Activated naive CD8-positive, alpha-beta T cell treated with anti-CD3 and anti-CD28 coated beads, Interleukin-2, amount 10 ng/mL, durations not matched to agents 7 days and 5 days (primary cell): ENCODE measurements around the gene CHID1. TPM values are rescaled to one million over a fixed set of nuclear protein-coding genes. Genes with fewer than 3 reads are reported as not detected.

Experiments
- ATAC-seq: fragments of 150-1000 bp; cut with Tn5 transposase; one replicate; pipeline ENCODE4 v1.10.0; 2021; ENCODE audit warnings: low read depth, moderate library complexity
- POLR2A ChIA-PET: fragments of 350-600 bp; sonication (Branson Sonifier 250); formaldehyde crosslinking; loops from one replicate; lab custom pipeline; 2021; ENCODE audit warnings: antibody characterized with exemption; lab: Charles Lee
- DNase-seq: peaks from one replicate; pipeline ENCODE4 v3.0.0; 2021
- H3K27ac Mint-ChIP-seq: one replicate; pipeline ENCODE4 v1.8.0; 2022; ENCODE audit warnings: mild to moderate bottlenecking, mixed read lengths
- H3K27me3 Mint-ChIP-seq: one replicate; pipeline ENCODE4 v1.8.0; 2022; ENCODE audit warnings: mild to moderate bottlenecking, moderate library complexity, mixed read lengths
- H3K36me3 Mint-ChIP-seq: one replicate; pipeline ENCODE4 v1.8.0; 2021; ENCODE audit warnings: mild to moderate bottlenecking, mixed read lengths
- H3K4me1 Mint-ChIP-seq: one replicate; pipeline ENCODE4 v1.8.0; 2021; ENCODE audit warnings: mixed read lengths
- H3K4me3 Mint-ChIP-seq: one replicate; pipeline ENCODE4 v1.8.0; 2022; ENCODE audit warnings: mild to moderate bottlenecking, moderate library complexity, mixed read lengths
- H3K9me3 Mint-ChIP-seq: one replicate; pipeline ENCODE4 v1.8.0; 2021; ENCODE audit warnings: mixed read lengths
- total RNA-seq, 2 experiments: library from RNA; stranded (reverse); gene quantifications; one replicate each; pipeline ENCODE4 v1.2.3, GENCODE V29; 2021

The CHID1 gene
- total RNA-seq, 2 experiments from 2014 or later: 39.7 to 47.9 TPM

GRCh38 chr11:944711-945470 is 34.3 kb upstream of the CHID1 start:
- ATAC-seq: no peak
- POLR2A ChIA-PET: no interaction called here
- Mint-ChIP-seq H3K4me1 (peaks cover 10% of the 10 kb centered on the region), H3K27me3 (no peaks in the 10 kb centered on the region), H3K4me3 (no peak overlapping the region), H3K9me3 (peaks cover 10% of the 10 kb centered on the region), H3K36me3 (peaks cover 41% of the 10 kb centered on the region), H3K27ac (peak overlapping the region; percentile 31)
- no peak for DNase-seq

DNA sequence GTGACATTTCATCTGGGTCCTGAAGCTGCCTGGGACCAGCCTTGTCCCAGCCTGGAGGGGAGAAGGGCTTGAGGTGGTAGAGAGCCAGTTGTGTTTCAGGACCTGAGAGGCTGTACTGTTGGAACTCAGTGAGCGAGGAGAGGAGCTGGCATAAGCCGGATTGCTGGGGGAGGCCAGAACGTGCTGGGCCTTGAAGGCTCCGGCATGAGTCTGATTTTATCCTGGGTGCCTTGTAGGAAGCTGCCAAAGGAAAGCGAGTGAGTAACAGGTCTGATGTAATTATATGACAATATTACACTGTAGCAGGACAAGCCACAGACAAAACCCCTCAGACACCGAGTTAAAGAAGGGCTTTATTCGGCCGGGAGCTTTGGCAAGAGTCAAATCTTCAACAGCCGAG is 32.2 kb upstream of the CHID1 start:
- H3K27me3 Mint-ChIP-seq: no peaks in the 10 kb centered on the region
- POLR2A ChIA-PET: no interaction called here
- no peak overlapping the region for H3K4me3 Mint-ChIP-seq
- ATAC-seq (no peak), DNase-seq (no peak)
- peaks cover 23% of the 10 kb centered on the region for H3K36me3 Mint-ChIP-seq
- peaks cover 15% of the 10 kb centered on the region for H3K4me1 Mint-ChIP-seq
- H3K27ac Mint-ChIP-seq: no peak overlapping the region
- H3K9me3 Mint-ChIP-seq: peaks cover under 1% of the 10 kb centered on the region

- peak; percentile 34 for ATAC-seq
- no peaks in the 10 kb centered on the region for H3K27me3 Mint-ChIP-seq
- peaks cover 8% of the 10 kb centered on the region for H3K36me3 Mint-ChIP-seq
- H3K4me3 Mint-ChIP-seq: peak overlapping the region; percentile 71
- peaks cover 27% of the 10 kb centered on the region for H3K4me1 Mint-ChIP-seq
- H3K27ac Mint-ChIP-seq: peak overlapping the region; percentile 71
- POLR2A ChIA-PET: interaction anchor here (0.6 kb wide), 1 partner anchor 162 kb away, joined by 3 read pairs; no protein-coding TSS in a partner anchor
- H3K9me3 Mint-ChIP-seq: no peaks in the 10 kb centered on the region
- DNase-seq: no peak
Measured at GRCh38 chr11:940496-941135, 30.0 kb upstream of the CHID1 start.

DNA sequence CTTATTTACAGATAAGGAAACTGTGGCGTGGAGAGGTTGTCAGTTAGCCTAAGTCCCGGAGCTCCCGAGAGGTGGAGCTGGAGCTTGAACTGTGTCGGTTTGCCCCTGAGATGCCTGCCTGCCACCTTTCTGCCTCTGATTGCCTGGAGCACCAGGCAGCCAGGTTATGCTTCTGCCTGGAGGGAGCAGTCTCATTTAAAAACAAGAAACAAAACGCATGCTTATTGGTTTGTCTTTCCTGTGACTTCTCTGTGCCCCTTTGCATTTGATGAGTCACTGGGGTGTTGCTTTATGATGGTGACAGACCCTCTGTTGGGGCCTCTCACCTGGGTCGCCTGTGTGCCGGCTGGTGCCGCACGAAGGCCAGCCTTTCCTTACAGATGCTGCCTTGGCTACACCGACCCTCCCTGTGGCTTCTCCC is 27.2 kb upstream of the CHID1 start:
- Mint-ChIP-seq H3K27me3 (no peaks in the 10 kb centered on the region), H3K4me1 (peaks cover 39% of the 10 kb centered on the region), H3K36me3 (peaks cover under 1% of the 10 kb centered on the region), H3K4me3 (no peak overlapping the region), H3K9me3 (no peaks in the 10 kb centered on the region), H3K27ac (no peak overlapping the region)
- DNase-seq: no peak
- POLR2A ChIA-PET: no interaction called here
- ATAC-seq: peak; percentile 44

DNA sequence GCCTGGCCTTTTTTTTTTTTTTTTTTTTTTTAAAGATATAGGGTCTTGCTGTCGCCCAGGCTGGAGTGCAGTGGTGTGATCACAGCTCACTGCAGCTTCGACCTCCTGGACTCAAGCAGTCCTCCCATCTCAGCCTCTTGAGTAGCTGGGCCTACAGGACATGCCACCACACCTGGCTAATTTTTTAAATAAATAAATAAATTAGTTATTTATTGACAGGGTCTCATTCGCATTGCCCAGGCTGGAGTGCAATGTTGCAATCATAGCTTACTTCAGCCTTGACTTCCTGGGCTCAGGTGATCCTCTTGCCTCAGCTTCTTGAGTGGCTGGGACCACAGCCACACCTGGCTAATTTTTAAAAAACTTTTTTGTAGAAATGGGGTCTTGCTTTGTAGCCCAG is 25.6 kb upstream of the CHID1 start:
- POLR2A ChIA-PET: interaction anchor here (1.4 kb wide), 1 partner anchor 93 kb away, joined by 5 read pairs; the partner anchor contains the start of gene TSPAN4
- no peak for ATAC-seq
- Mint-ChIP-seq H3K27me3 (no peaks in the 10 kb centered on the region), H3K27ac (no peak overlapping the region), H3K4me1 (peaks cover 47% of the 10 kb centered on the region), H3K36me3 (peaks cover 5% of the 10 kb centered on the region), H3K4me3 (no peak overlapping the region), H3K9me3 (no peaks in the 10 kb centered on the region)
- no peak for DNase-seq

- Mint-ChIP-seq H3K9me3 (no peaks in the 10 kb centered on the region), H3K36me3 (peaks cover 5% of the 10 kb centered on the region), H3K4me1 (peaks cover 42% of the 10 kb centered on the region), H3K27ac (no peak overlapping the region), H3K4me3 (no peak overlapping the region), H3K27me3 (no peaks in the 10 kb centered on the region)
- POLR2A ChIA-PET: no interaction called here
- ATAC-seq (no peak), DNase-seq (no peak)
Measured at GRCh38 chr11:934527-934926, 23.9 kb upstream of the CHID1 start.

DNA sequence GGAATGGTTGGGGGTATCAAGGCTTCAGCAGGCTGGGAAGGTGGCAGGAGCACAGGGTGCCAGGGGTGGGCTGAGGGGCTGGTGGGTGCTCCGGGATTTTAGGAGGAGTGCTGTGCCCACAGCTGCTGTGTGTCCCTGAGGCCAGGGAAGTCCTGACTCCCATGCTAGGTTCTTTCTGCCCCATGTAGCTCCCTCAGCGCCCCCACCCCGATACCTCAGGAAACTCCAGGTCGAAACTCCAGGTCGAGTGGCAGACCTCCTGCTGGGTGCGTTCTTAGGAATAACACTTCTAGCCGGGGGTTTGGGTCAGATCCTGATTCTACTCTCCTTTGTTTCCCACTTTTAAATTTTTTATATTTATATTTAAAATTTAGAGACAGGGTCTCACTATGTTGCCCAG is 23.3 kb upstream of the CHID1 start:
- DNase-seq (no peak), ATAC-seq (no peak)
- POLR2A ChIA-PET: no interaction called here
- no peaks in the 10 kb centered on the region for H3K9me3 Mint-ChIP-seq
- peaks cover 5% of the 10 kb centered on the region for H3K36me3 Mint-ChIP-seq
- no peak overlapping the region for H3K27ac Mint-ChIP-seq
- no peak overlapping the region for H3K4me3 Mint-ChIP-seq
- H3K27me3 Mint-ChIP-seq: no peaks in the 10 kb centered on the region
- H3K4me1 Mint-ChIP-seq: peaks cover 42% of the 10 kb centered on the region

DNA sequence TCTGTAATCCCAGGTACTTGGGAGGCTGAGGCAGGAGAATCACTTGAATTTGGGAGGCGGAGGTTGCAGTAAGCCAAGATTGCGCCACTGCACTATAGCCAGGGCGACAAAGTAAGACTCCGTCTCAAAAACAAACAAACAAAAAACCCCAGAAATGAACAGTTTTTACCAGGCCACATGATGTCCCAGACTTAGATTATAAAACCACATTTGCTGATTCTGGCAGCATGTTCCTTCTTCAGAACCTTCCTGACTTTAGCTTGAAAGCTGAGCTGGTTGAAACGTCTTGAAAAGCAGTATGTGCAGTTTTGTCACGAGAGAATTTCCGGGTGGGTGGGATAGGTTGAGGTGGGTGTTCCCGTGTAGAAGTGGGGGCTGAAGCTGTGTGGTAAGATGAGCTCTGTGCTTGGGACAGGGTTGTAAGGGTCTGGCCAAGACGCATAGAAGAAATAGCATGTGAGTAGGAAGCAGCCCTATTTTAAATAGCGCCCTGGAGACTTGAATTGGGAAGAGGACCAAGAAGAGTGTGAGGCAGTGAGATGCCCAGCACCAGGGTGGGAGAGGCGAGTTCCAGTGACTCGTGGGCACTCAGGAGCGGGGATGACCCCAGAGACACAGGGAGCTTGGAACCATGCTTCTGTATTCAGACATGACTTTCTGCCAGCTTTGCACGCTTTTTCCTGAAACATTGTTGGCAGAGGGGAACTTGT is 22.7 kb upstream of the CHID1 start:
- peaks cover 8% of the 10 kb centered on the region for H3K36me3 Mint-ChIP-seq
- H3K27me3 Mint-ChIP-seq: no peaks in the 10 kb centered on the region
- DNase-seq (no peak), ATAC-seq (no peak)
- no peak overlapping the region for H3K4me3 Mint-ChIP-seq
- H3K9me3 Mint-ChIP-seq: no peaks in the 10 kb centered on the region
- no peak overlapping the region for H3K27ac Mint-ChIP-seq
- POLR2A ChIA-PET: no interaction called here
- peaks cover 48% of the 10 kb centered on the region for H3K4me1 Mint-ChIP-seq

DNA sequence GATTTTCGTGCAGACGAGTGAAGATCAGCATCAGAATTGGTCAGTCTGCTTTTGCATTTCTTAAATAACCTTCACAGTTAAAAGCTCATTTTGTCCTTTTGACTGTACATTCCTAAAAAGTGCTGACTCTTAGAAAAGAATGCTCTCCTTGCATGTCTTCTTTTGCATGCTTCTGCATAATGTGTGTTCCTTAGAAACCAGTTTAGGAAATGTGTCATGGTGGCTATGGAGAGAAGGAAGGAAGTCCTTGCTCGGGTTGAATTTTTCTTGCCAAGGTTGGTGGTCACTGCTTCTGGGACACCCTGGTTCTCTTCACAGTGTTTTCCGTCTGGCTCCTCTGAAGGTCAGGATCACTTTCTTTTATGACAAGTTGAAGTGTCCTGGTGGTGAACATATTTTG is 21.8 kb upstream of the CHID1 start:
- H3K27me3 Mint-ChIP-seq: no peaks in the 10 kb centered on the region
- H3K9me3 Mint-ChIP-seq: no peaks in the 10 kb centered on the region
- no peak for DNase-seq
- peaks cover 8% of the 10 kb centered on the region for H3K36me3 Mint-ChIP-seq
- H3K4me3 Mint-ChIP-seq: no peak overlapping the region
- H3K4me1 Mint-ChIP-seq: peaks cover 49% of the 10 kb centered on the region
- POLR2A ChIA-PET: no interaction called here
- no peak overlapping the region for H3K27ac Mint-ChIP-seq
- no peak for ATAC-seq

DNA sequence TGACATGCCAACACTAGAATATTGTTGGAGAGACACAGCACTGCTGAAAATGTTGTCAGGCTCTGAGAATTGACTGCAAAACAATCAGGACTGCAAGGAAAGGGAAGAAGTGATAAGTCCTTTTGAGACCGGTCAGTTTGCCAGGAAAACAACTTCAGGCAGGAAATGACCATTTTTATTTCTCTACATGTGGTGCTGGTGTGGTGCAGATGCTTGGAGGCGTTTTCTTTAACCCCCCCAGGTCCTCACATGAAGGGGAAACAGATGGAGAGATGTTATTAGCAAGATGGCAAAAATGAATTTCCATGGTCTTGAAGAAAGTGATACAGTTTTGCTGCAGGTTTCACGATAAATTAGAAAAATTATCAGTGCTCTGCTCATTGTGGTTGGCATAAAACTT is 20.8 kb upstream of the CHID1 start:
- Mint-ChIP-seq H3K27me3 (no peaks in the 10 kb centered on the region), H3K4me3 (no peak overlapping the region), H3K4me1 (peaks cover 50% of the 10 kb centered on the region), H3K9me3 (no peaks in the 10 kb centered on the region), H3K36me3 (peaks cover 10% of the 10 kb centered on the region), H3K27ac (no peak overlapping the region)
- ATAC-seq (no peak), DNase-seq (no peak)
- POLR2A ChIA-PET: no interaction called here

DNA sequence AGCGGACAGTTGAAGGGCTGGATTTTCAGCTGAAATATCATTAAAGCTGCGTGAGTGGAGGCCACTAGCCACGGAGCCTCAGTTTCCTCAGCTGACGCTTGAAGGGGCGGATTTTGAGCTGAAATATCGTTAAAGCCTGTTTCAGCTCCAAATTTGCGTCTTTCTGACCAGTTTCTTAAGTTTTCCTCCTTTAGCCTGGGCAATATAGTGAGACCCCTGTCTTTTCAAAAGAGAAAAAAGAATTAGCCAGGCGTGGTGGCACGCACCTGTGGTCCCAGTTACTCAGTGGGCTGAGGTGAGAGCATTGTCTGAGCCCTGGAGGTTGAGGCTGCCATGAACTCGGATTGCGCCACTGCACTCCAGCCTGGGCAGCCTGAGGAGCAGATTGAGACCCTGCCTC is 18.8 kb upstream of the CHID1 start:
- POLR2A ChIA-PET: no interaction called here

GRCh38 chr11:928786-929185 is 18.2 kb upstream of the CHID1 start:
- POLR2A ChIA-PET: no interaction called here
- H3K27ac Mint-ChIP-seq: no peak overlapping the region

More for the DNA sequence above, 18.8 kb upstream of the CHID1 start:
- Mint-ChIP-seq H3K36me3 (peaks cover 10% of the 10 kb centered on the region), H3K4me1 (peaks cover 46% of the 10 kb centered on the region), H3K9me3 (no peaks in the 10 kb centered on the region), H3K27ac (no peak overlapping the region), H3K4me3 (no peak overlapping the region), H3K27me3 (no peaks in the 10 kb centered on the region)
- no peak for ATAC-seq
- no peak for DNase-seq

GRCh38 chr11:927871-928270 is 17.3 kb upstream of the CHID1 start:
- peak overlapping the region; percentile 86 for H3K4me3 Mint-ChIP-seq
- peaks cover 9% of the 10 kb centered on the region for H3K36me3 Mint-ChIP-seq
- H3K4me1 Mint-ChIP-seq: peaks cover 36% of the 10 kb centered on the region
- peak; percentile 52 for ATAC-seq
- no peaks in the 10 kb centered on the region for H3K9me3 Mint-ChIP-seq
- H3K27me3 Mint-ChIP-seq: no peaks in the 10 kb centered on the region
- H3K27ac Mint-ChIP-seq: peak overlapping the region; percentile 84
- DNase-seq: no peak
- POLR2A ChIA-PET: interaction anchor here (0.6 kb wide), 1 partner anchor 16 kb away, joined by 4 read pairs; no protein-coding TSS in a partner anchor

More at GRCh38 chr11:928786-929185, 18.2 kb upstream of the CHID1 start:
- Mint-ChIP-seq H3K4me1 (peaks cover 44% of the 10 kb centered on the region), H3K9me3 (no peaks in the 10 kb centered on the region), H3K36me3 (peaks cover 10% of the 10 kb centered on the region), H3K27me3 (no peaks in the 10 kb centered on the region), H3K4me3 (peak overlapping the region; percentile 35)
- DNase-seq (no peak), ATAC-seq (no peak)
